Transverse colon (tissue), 4 donors: ENCODE measurements around the gene HNF1B. TPM values are rescaled to one million over a fixed set of nuclear protein-coding genes. Genes with fewer than 3 reads are reported as not detected.

Experiments used
- DNase-seq: peaks from one replicate; pipeline ENCODE4 v3.0.0-alpha.2; 2019
- H3K27ac ChIP-seq, 4 donors: fragments of 200-600 bp; sonication (generic); 2 replicates each; pipeline ENCODE4 v1.5.1; 2016 to 2018; ENCODE audit warnings: inconsistent platforms in 4 of 4
- H3K27me3 ChIP-seq: fragments of 200-600 bp; sonication (generic); 2 replicates; pipeline ENCODE4 v1.5.1; 2017; ENCODE audit warnings: inconsistent platforms
- H3K36me3 ChIP-seq, 4 donors: fragments of 200-600 bp; sonication (generic); 2 replicates each; pipeline ENCODE4 v1.5.1; 2017 to 2019; ENCODE audit warnings: inconsistent platforms in 4 of 4
- H3K4me1 ChIP-seq, 4 donors: fragments of 200-600 bp; sonication (generic); 2 replicates each; pipeline ENCODE4 v1.5.1; 2017 to 2020; ENCODE audit warnings: inconsistent platforms in 4 of 4
- H3K4me3 ChIP-seq, 4 donors: fragments of 200-600 bp; sonication (generic); 1 replicate in 1 of 4; 2 replicates in 3 of 4; pipeline versions ENCODE4 v1.5.1 to v1.6.1; 2017 to 2019; ENCODE audit warnings: inconsistent platforms in 4 of 4
- H3K9me3 ChIP-seq, 2 donors: fragments of 200-600 bp; sonication (generic); 2 replicates each; pipeline ENCODE4 v1.5.1; 2017 to 2019; ENCODE audit warnings: inconsistent platforms in 2 of 2
- EP300 ChIP-seq: sonication (generic); formaldehyde crosslinking; IDR thresholded peaks from one replicate; pipeline ENCODE4 v1.6.1; 2017; ENCODE audit warnings: antibody characterized with exemption, low read depth
- POLR2A ChIP-seq: fragments of 450-650 bp; IDR thresholded peaks from one replicate; pipeline ENCODE4 v1.6.1; 2016; ENCODE audit warnings: antibody characterized with exemption, mild to moderate bottlenecking, moderate library complexity
- POLR2AphosphoS5 ChIP-seq, 3 donors: sonication (generic); formaldehyde crosslinking; IDR thresholded peaks; one replicate each; pipeline ENCODE4 v1.6.1; 2016; ENCODE audit warnings: antibody characterized with exemption in 3 of 3
- WGBS, 2 donors: methylation state at CpG; one replicate each; pipeline ENCODE4 v1.1.5; 2018; ENCODE audit warnings: low coverage in 1 of 2; 5-methylcytosine and 5-hydroxymethylcytosine counted together
- in situ Hi-C, 4 donors: fragments of 200-750 bp; cut with MboI; loops; one replicate each; pipeline versions ENCODE4 v1.15.0 to v1.15.1; 2017; ENCODE audit warnings: low sequenced_read_pairs in 3 of 4, low pct_ligation_motif_present in 1 of 4, low pct_unique_long_range_greater_than_20kb in 1 of 4
- intact Hi-C: fragments of 100-400 bp; cut with DNase I; formaldehyde crosslinking; loops from one replicate; pipeline ENCODE4 v1.15.1; 2023; ENCODE audit warnings: low total_unique reads
- total RNA-seq, 4 donors: library from RNA; depleted of rRNA; stranded (reverse); fragments of >200 nt; gene quantifications; one replicate each; pipeline ENCODE4 v1.1.0, GENCODE V29; 2016
- TF ChIP-seq, protein P1 (sequence below), 5 experiments: fragments of 200-600 bp in 3 of 5; fragments of 450-650 bp in 2 of 5; sonication (generic) in 3 of 5; IDR thresholded peaks; 1 replicate in 2 of 5; 2 replicates in 3 of 5; pipeline ENCODE4 v1.5.1; 2016 to 2017; ENCODE audit warnings: antibody characterized with exemption in 5 of 5, inconsistent platforms in 3 of 5, mild to moderate bottlenecking in 2 of 5, moderate library complexity in 1 of 5

The HNF1B gene
- total RNA-seq, 4 donors from 2014 or later, result 22.7 to 35.2 (median 24.9) TPM

DNA sequence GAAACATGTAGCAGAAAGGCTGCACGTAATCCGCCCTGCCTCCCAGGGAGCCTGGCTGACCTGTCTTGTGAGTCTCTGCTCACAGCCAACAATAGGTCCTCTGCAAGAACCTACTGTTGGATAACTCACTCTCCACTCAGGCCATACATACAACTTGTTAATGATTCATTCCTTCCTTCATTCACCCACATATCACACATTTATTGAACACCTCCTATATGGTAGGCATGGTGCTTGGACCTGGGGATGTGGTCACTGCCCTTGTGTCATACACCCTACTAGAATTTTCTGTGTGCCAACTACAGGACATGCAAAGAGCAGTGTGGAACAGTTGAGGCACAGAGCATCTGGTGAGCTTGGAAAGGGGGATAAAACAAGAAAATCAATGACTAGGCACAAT, 28.1 kb upstream of the HNF1B start:
- H3K27me3 ChIP-seq, result no peaks in the 10 kb centered on the region
- intact Hi-C loops (no loop called here), in situ Hi-C loops (no loop called here)
- H3K4me1 ChIP-seq, result no peaks in the 10 kb centered on the region
- no peaks in the 10 kb centered on the region for H3K9me3 ChIP-seq
- TF ChIP-seq POLR2AphosphoS5 (IDR thresholded peaks at IDR 0.05), result no peak
- 83 to 89% methylated on average over 1 to 2 of the region's 2 CpGs for WGBS, 2 donors
- no peaks in the 10 kb centered on the region for H3K36me3 ChIP-seq
- no peak overlapping the region for H3K4me3 ChIP-seq
- no peak for DNase-seq
- H3K27ac ChIP-seq, result no peak overlapping the region

DNA sequence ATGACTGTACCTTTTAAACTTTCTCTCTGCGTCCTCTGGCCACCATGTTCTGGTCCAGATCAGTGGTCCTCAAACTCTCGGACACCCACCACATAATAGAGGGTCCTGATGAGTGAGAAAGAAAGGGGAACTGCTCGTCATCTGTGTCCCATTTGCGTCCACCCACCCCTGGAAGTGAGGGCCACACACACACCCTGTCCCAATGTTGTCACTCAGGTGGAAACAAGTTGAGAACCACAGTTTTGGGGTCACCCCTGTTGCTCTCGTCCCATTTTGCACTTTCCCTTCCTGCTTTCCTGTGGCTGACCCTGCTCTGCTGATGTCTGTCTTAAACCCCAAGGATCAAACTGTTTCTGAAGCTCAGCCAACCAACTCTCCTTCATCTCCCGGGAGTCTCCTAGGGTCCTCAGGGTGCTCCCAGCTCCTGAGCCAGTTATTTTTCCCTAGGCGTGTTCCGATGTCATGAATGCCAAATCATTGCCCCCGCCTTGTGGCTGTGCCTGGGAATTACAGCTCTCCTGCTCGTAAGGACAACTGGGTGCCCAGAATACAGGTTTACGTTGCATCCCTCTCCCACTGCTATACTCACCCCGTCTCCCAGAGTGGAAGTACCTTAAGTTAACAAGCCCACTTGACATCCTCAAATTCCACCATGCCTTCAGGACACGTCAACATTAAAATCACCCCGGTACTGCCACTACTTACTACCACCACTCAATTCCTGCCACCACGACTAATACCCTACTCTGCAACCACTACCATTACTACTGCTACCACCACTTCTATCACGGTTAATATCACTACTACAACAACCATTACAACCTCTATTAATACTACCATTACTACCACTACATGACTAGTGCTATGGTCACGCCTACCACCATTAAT, 26.0 kb upstream of the HNF1B start:
- peak; percentile 83 for DNase-seq
- WGBS, 2 donors, result 52 to 68% methylated on average over 4 to 17 of the region's 17 CpGs
- Histone ChIP-seq H3K4me1 (peaks cover 0 to 4% (median 0%) of the 10 kb centered on the region in 4 donors), H3K27ac (no peak overlapping the region), H3K27me3 (no peaks in the 10 kb centered on the region), H3K36me3 (no peaks in the 10 kb centered on the region), H3K9me3 (no peaks in the 10 kb centered on the region), H3K4me3 (no peak overlapping the region)
- in situ Hi-C loops (no loop called here), intact Hi-C loops (no loop called here)
- TF ChIP-seq, protein P1, sequence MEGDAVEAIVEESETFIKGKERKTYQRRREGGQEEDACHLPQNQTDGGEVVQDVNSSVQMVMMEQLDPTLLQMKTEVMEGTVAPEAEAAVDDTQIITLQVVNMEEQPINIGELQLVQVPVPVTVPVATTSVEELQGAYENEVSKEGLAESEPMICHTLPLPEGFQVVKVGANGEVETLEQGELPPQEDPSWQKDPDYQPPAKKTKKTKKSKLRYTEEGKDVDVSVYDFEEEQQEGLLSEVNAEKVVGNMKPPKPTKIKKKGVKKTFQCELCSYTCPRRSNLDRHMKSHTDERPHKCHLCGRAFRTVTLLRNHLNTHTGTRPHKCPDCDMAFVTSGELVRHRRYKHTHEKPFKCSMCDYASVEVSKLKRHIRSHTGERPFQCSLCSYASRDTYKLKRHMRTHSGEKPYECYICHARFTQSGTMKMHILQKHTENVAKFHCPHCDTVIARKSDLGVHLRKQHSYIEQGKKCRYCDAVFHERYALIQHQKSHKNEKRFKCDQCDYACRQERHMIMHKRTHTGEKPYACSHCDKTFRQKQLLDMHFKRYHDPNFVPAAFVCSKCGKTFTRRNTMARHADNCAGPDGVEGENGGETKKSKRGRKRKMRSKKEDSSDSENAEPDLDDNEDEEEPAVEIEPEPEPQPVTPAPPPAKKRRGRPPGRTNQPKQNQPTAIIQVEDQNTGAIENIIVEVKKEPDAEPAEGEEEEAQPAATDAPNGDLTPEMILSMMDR (IDR thresholded peaks at IDR 0.05), result peak; percentile 52 to 80 (median 71)
- TF ChIP-seq EP300, result no peak

DNA sequence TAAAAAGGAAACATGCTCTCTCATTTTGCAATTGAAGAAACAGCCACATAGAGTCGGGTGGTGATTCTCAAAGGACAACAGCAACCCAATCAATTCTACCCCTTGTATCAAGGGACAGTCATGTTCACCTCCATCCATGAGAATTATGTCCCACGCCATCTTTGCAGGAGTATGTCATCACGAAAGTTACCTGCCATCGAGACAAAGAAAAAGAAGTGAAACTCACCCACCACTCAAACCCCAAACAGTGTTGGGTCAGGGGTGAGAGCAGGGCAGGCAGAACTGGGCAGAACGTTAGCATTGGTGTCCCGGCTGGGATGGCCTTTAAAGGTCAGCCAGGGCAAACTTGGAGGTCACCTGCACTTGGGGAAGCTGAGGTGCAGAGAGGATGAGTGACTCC, 24.2 kb upstream of the HNF1B start:
- no peaks in the 10 kb centered on the region for H3K9me3 ChIP-seq
- H3K36me3 ChIP-seq, result no peaks in the 10 kb centered on the region
- no peaks in the 10 kb centered on the region for H3K27me3 ChIP-seq
- TF ChIP-seq POLR2A, result no peak
- TF ChIP-seq, protein P1 (IDR thresholded peaks at IDR 0.05), result no peak
- no peak for TF ChIP-seq POLR2AphosphoS5 (IDR thresholded peaks at IDR 0.05)
- TF ChIP-seq EP300, result no peak
- no peak overlapping the region for H3K4me3 ChIP-seq
- in situ Hi-C loops (no loop called here), intact Hi-C loops (no loop called here)
- DNase-seq, result no peak
- WGBS, 2 donors, result 73 to 75% methylated on average over 4 to 6 of the region's 6 CpGs
- no peak overlapping the region for H3K27ac ChIP-seq
- H3K4me1 ChIP-seq, result peaks cover 0 to 16% (median 0%) of the 10 kb centered on the region in 4 donors

DNA sequence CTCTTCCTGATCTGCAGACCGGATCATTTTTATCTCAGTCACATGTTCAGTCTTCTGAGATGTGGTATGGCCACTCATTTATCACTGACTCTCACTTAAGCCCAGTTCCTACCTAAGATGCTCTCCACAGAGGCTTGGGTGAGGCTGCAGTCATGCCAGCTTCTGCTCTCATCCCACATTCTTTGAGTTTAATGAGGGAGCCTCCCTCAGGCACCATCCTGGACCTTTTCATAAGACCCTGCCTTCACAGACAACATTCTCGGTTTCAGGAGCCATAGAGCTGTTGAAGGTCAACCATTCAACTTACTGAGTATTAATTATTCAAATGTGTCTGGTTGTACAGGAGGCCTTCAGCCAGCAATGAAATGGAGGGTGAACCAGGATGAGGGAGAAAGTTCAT, 23.6 kb upstream of the HNF1B start:
- Histone ChIP-seq H3K4me1 (peaks cover 0 to 16% (median 0%) of the 10 kb centered on the region in 4 donors), H3K36me3 (no peaks in the 10 kb centered on the region), H3K27me3 (no peaks in the 10 kb centered on the region), H3K27ac (no peak overlapping the region), H3K4me3 (no peak overlapping the region), H3K9me3 (no peaks in the 10 kb centered on the region)
- DNase-seq, result no peak
- TF ChIP-seq POLR2A (no peak), POLR2AphosphoS5 (IDR thresholded peaks at IDR 0.05) (no peak), EP300 (no peak)
- TF ChIP-seq, protein P1 (IDR thresholded peaks at IDR 0.05), result no peak
- WGBS, 2 donors, result 69 to 95% methylated on average over 2 of the region's 2 CpGs
- in situ Hi-C loops, result no loop called here
- intact Hi-C loops, result no loop called here
